DMS53 treated with DMSO at 0.1 percent for 48 hours (cell line): ENCODE results near the gene ZMAT2.
A peak's percentile ranks its signal among the peaks of the same experiment; 100 is the strongest.
"Not testable (repeated sequence)": the region's sequence is repeated elsewhere in the genome, so short reads cannot be mapped to it uniquely, and the experiment has no call there.

Experiments
- DNase-seq: peaks from one replicate; lab custom pipeline; 2025; ENCODE audit not compliant: unreplicated experiment; lab: John Stamatoyannopoulos, UW

The ZMAT2 gene

GRCh38 chr5:140700177-140701144 lies at the start of gene ZMAT2:
ZMAT2 (plus strand) TSS chr5:140700447; CDS start chr5:140700461, 14 bp downstream.
- peak; percentile 98 for DNase-seq

- DNase-seq, result no peak
Measured at GRCh38 chr5:140658870-140659269, 41.4 kb upstream of the ZMAT2 start.

GRCh38 chr5:140660371-140660770 lies 39.9 kb upstream of the ZMAT2 start:
- DNase-seq, result not testable (repeated sequence)

GRCh38 chr5:140664030-140664358 lies 36.3 kb upstream of the ZMAT2 start:
- no peak for DNase-seq

GRCh38 chr5:140664359-140665119 lies 35.7 kb upstream of the ZMAT2 start, which contains the start of gene WDR55:
WDR55 (plus strand) TSS chr5:140664904; CDS start chr5:140664913, 9 bp downstream.
- DNase-seq, result peak; percentile 94

GRCh38 chr5:140671035-140671434 lies 29.2 kb upstream of the ZMAT2 start:
- DNase-seq, result not testable (repeated sequence)

GRCh38 chr5:140671472-140672125 lies 28.6 kb upstream of the ZMAT2 start:
- no peak for DNase-seq

- DNase-seq, result peak; percentile 8
Measured at GRCh38 chr5:140672455-140673186, 27.6 kb upstream of the ZMAT2 start.

GRCh38 chr5:140673187-140673976 lies 26.9 kb upstream of the ZMAT2 start, which contains the start of gene DND1:
DND1 (minus strand) TSS chr5:140673576; CDS start chr5:140673542, 34 bp downstream.
- DNase-seq, result no peak

- DNase-seq, result no peak
Measured at GRCh38 chr5:140674211-140674610, 26.0 kb upstream of the ZMAT2 start.

- DNase-seq, result no peak
Measured at GRCh38 chr5:140674629-140675028, 25.6 kb upstream of the ZMAT2 start.

GRCh38 chr5:140677947-140678346 lies 22.3 kb upstream of the ZMAT2 start:
- DNase-seq, result no peak

- DNase-seq, result no peak
Measured at GRCh38 chr5:140678993-140679392, 21.3 kb upstream of the ZMAT2 start.

GRCh38 chr5:140690376-140690932 lies 9.8 kb upstream of the ZMAT2 start:
- DNase-seq, result no peak

- DNase-seq, result peak; percentile 90
Measured at GRCh38 chr5:140690941-140691924, 9.0 kb upstream of the ZMAT2 start, which contains the start of the genes HARS1 and HARS2. HARS1 (minus strand) TSS chr5:140691370; CDS start chr5:140691304, 66 bp downstream. HARS2 (plus strand) TSS chr5:140691455; CDS start chr5:140691649, 194 bp downstream.

- DNase-seq, result no peak
Measured at GRCh38 chr5:140694276-140694675, 6.0 kb upstream of the ZMAT2 start.

GRCh38 chr5:140696891-140697492 lies 3.3 kb upstream of the ZMAT2 start:
- DNase-seq, result no peak

GRCh38 chr5:140707812-140708211 lies 7.6 kb downstream of the ZMAT2 start:
- no peak for DNase-seq
